MCF 10A (cell line): ENCODE results near the gene MYO10. TPM values are rescaled to one million over a fixed set of nuclear protein-coding genes. Genes with fewer than 3 reads are reported as not detected.

Experiments used
- BruUV-seq: library from RNA; stranded (reverse); fragments of 400-500 nt; replicated peaks from 2 replicates; lab custom pipeline; 2021; lab: Mats Ljungman, UMichigan
- CTCF ChIA-PET: fragments of 300-600 bp; sonication (Branson Sonifier 250); formaldehyde crosslinking; extraction: SDS; loops from one replicate; lab custom pipeline; 2021; ENCODE audit warnings: antibody characterized with exemption, inconsistent platforms; lab: Yijun Ruan, JAX
- POLR2A ChIA-PET: fragments of 300-600, 350-650 bp; sonication (Branson Sonifier 250); formaldehyde crosslinking; extraction: SDS; loops from one replicate; lab custom pipeline; 2020; ENCODE audit warnings: antibody characterized with exemption, inconsistent platforms; lab: Yijun Ruan, JAX
- DNase-seq: peaks from one replicate; pipeline ENCODE4 v3.0.0-alpha.2; 2018; ENCODE audit not compliant: unreplicated experiment
- H3K27ac Mint-ChIP-seq: one replicate; pipeline ENCODE4 v1.8.0; 2022; ENCODE audit warnings: mild to moderate bottlenecking, low read depth, mixed read lengths; ENCODE audit not compliant: unreplicated experiment
- H3K27me3 Mint-ChIP-seq: one replicate; pipeline ENCODE4 v1.8.0; 2022; ENCODE audit warnings: mixed read lengths; ENCODE audit not compliant: insufficient read depth, unreplicated experiment
- H3K36me3 Mint-ChIP-seq: one replicate; pipeline ENCODE4 v1.8.0; 2022; ENCODE audit warnings: mild to moderate bottlenecking, moderate library complexity, mixed read lengths; ENCODE audit not compliant: insufficient read depth, unreplicated experiment
- H3K4me1 Mint-ChIP-seq: one replicate; pipeline ENCODE4 v1.8.0; 2022; ENCODE audit warnings: mixed read lengths; ENCODE audit not compliant: insufficient read depth, unreplicated experiment
- H3K4me3 Mint-ChIP-seq: one replicate; pipeline ENCODE4 v1.8.0; 2022; ENCODE audit warnings: mild to moderate bottlenecking, moderate library complexity, mixed read lengths; ENCODE audit not compliant: unreplicated experiment
- H3K9me3 Mint-ChIP-seq: one replicate; pipeline ENCODE4 v1.8.0; 2022; ENCODE audit warnings: mixed read lengths; ENCODE audit not compliant: unreplicated experiment
- CTCF ChIP-seq: fragments of 200-600 bp; IDR thresholded peaks from one replicate; pipeline ENCODE4 v1.8.0; 2022; ENCODE audit warnings: antibody characterized with exemption, mild to moderate bottlenecking; ENCODE audit not compliant: unreplicated experiment
- intact Hi-C: fragments of 100-400 bp; cut with micrococcal nuclease; formaldehyde crosslinking; loops from 2 replicates; pipeline ENCODE4 v1.14.1; 2022
- total RNA-seq: library from RNA; stranded (reverse); gene quantifications from 2 replicates; pipeline ENCODE4 v1.2.3, GENCODE V29; 2022

The MYO10 gene
- total RNA-seq, 1 experiment from 2014 or later: 35.7 TPM

GRCh38 chr5:16855485-16855884 is 80.6 kb downstream of the MYO10 start:
- H3K4me3 Mint-ChIP-seq: no peak overlapping the region

GRCh38 chr5:16854351-16854750 is 81.7 kb downstream of the MYO10 start:
- Mint-ChIP-seq H3K36me3 (no peaks in the 10 kb centered on the region), H3K9me3 (no peaks in the 10 kb centered on the region), H3K27ac (no peak overlapping the region), H3K4me1 (peaks cover 10% of the 10 kb centered on the region), H3K27me3 (no peaks in the 10 kb centered on the region), H3K4me3 (no peak overlapping the region)
- BruUV-seq: no TSS peak
- CTCF ChIA-PET: interaction anchor here (0.6 to 5.1 kb wide), 9 partner anchors 9 to 1393 kb away, joined by 3 to 26 read pairs (median 4); no protein-coding TSS in a partner anchor
- intact Hi-C loops: no loop called here
- POLR2A ChIA-PET: no interaction called here
- peak; percentile 40 for DNase-seq
- TF ChIP-seq CTCF: no peak

More at GRCh38 chr5:16855485-16855884, 80.6 kb downstream of the MYO10 start:
- Mint-ChIP-seq H3K27ac (no peak overlapping the region), H3K9me3 (no peaks in the 10 kb centered on the region), H3K4me1 (peaks cover 10% of the 10 kb centered on the region), H3K36me3 (no peaks in the 10 kb centered on the region), H3K27me3 (no peaks in the 10 kb centered on the region)
- no TSS peak for BruUV-seq
- intact Hi-C loops: no loop called here
- ChIA-PET CTCF (interaction anchor here (0.6 to 5.1 kb wide), 7 partner anchors 10 to 347 kb away, joined by 3 to 26 read pairs (median 4); no protein-coding TSS in a partner anchor), POLR2A (interaction anchor here (0.5 to 2.0 kb wide), 4 partner anchors 11 to 277 kb away, joined by 3 to 5 read pairs (median 3); no protein-coding TSS in a partner anchor)
- DNase-seq: no peak
- no peak for TF ChIP-seq CTCF

GRCh38 chr5:16853518-16853917 is 82.6 kb downstream of the MYO10 start:
- no TSS peak for BruUV-seq
- no peaks in the 10 kb centered on the region for H3K27me3 Mint-ChIP-seq
- H3K4me3 Mint-ChIP-seq: no peak overlapping the region
- DNase-seq: no peak
- TF ChIP-seq CTCF: no peak
- intact Hi-C loops: no loop called here
- POLR2A ChIA-PET: no interaction called here
- no peaks in the 10 kb centered on the region for H3K9me3 Mint-ChIP-seq
- CTCF ChIA-PET: interaction anchor here (0.5 to 5.1 kb wide), 6 partner anchors 8 to 1394 kb away, joined by 3 to 26 read pairs (median 4); no protein-coding TSS in a partner anchor
- no peak overlapping the region for H3K27ac Mint-ChIP-seq
- peaks cover 10% of the 10 kb centered on the region for H3K4me1 Mint-ChIP-seq
- no peaks in the 10 kb centered on the region for H3K36me3 Mint-ChIP-seq

- intact Hi-C loops: no loop called here
- no peak for TF ChIP-seq CTCF
- no peak for DNase-seq
- Mint-ChIP-seq H3K27ac (no peak overlapping the region), H3K4me3 (no peak overlapping the region), H3K36me3 (no peaks in the 10 kb centered on the region), H3K4me1 (peaks cover 10% of the 10 kb centered on the region), H3K9me3 (no peaks in the 10 kb centered on the region), H3K27me3 (no peaks in the 10 kb centered on the region)
- CTCF ChIA-PET: interaction anchor here (0.6 to 5.1 kb wide), 3 partner anchors 7 to 338 kb away, joined by 4 to 26 read pairs (median 4); no protein-coding TSS in a partner anchor
- POLR2A ChIA-PET: interaction anchor here (0.7 kb wide), 1 partner anchor 15 kb away, joined by 3 read pairs; no protein-coding TSS in a partner anchor
- no TSS peak for BruUV-seq
These were observed 83.7 kb downstream of the MYO10 start for GRCh38 chr5:16852251-16853005.
